K562 (cell line): ENCODE measurements around the gene PSMD7. TPM values are rescaled to one million over a fixed set of nuclear protein-coding genes. Genes with fewer than 3 reads are reported as not detected.

Experiments used
- ETS2 ChIP-seq: IDR thresholded peaks from 2 replicates; pipeline ENCODE4 v1.6.1; 2016; ENCODE audit warnings: borderline replicate concordance, missing genetic modification characterization, mild to moderate bottlenecking, moderate library complexity, missing compliant biosample characterization; ENCODE audit not compliant: poor library complexity, severe bottlenecking
- FOXP1 ChIP-seq: sonication (generic); formaldehyde crosslinking; IDR thresholded peaks from 2 replicates; pipeline ENCODE4 v1.8.0; 2022; ENCODE audit warnings: mild to moderate bottlenecking, missing genetic modification reagents
- IRF2 ChIP-seq: sonication (generic); formaldehyde crosslinking; IDR thresholded peaks from 2 replicates; pipeline ENCODE4 v1.8.1; 2022; ENCODE audit warnings: mild to moderate bottlenecking, missing genetic modification reagents
- L3MBTL2 ChIP-seq: fragments of 450-650 bp; IDR thresholded peaks from 2 replicates; pipeline ENCODE4 v1.6.1; 2016; ENCODE audit warnings: mild to moderate bottlenecking, moderate library complexity
- MAFK ChIP-seq: IDR thresholded peaks from 2 replicates; pipeline ENCODE4 v1.6.1; 2011; ENCODE audit warnings: low read length, improper control_type of control experiment
- NCOR1 ChIP-seq: fragments of 450-650 bp; IDR thresholded peaks from 2 replicates; pipeline ENCODE4 v1.6.1; 2016; ENCODE audit warnings: mild to moderate bottlenecking, moderate library complexity
- POLR2A ChIP-seq: fragments of 450-650 bp; conservative IDR thresholded peaks from 2 replicates; pipeline ENCODE4 v1.6.1; 2016
- POLR2B ChIP-seq: fragments of 450-650 bp; IDR thresholded peaks from 2 replicates; pipeline ENCODE4 v1.6.1; 2018; ENCODE audit warnings: low read depth; ENCODE audit not compliant: partially characterized antibody
- RFX1 ChIP-seq: fragments of 450-650 bp; IDR thresholded peaks from 2 replicates; pipeline ENCODE4 v1.6.1; 2016; ENCODE audit warnings: mild to moderate bottlenecking, moderate library complexity
- RFX7 ChIP-seq: fragments of 250-450 bp; sonication (Bioruptor Pico); IDR thresholded peaks from 2 replicates; pipeline ENCODE4 v1.5.1; 2021; ENCODE audit warnings: mild to moderate bottlenecking
- SLC30A9 ChIP-seq: fragments of 250-450 bp; sonication (Bioruptor Pico); IDR thresholded peaks from 2 replicates; pipeline ENCODE4 v1.8.0; 2022; ENCODE audit warnings: mild to moderate bottlenecking, moderate library complexity
- SMAD3 ChIP-seq: fragments of 450-650 bp; formaldehyde crosslinking; conservative IDR thresholded peaks from 2 replicates; pipeline ENCODE4 v1.4.0; 2020; ENCODE audit warnings: mild to moderate bottlenecking
- TAF7 ChIP-seq: fragments of 450-650 bp; IDR thresholded peaks from 2 replicates; pipeline ENCODE4 v1.6.1; 2016; ENCODE audit warnings: missing genetic modification characterization, missing compliant biosample characterization
- TAL1 ChIP-seq: fragments of 450-650 bp; IDR thresholded peaks from 2 replicates; pipeline ENCODE4 v1.6.1; 2016; ENCODE audit warnings: mild to moderate bottlenecking
- THAP7 ChIP-seq: fragments of 250-450 bp; sonication (Bioruptor Pico); IDR thresholded peaks from 2 replicates; pipeline ENCODE4 v1.5.0; 2021
- ZNF124 ChIP-seq: sonication (generic); formaldehyde crosslinking; IDR thresholded peaks from 2 replicates; pipeline ENCODE4 v1.8.1; 2022; ENCODE audit warnings: missing genetic modification reagents
- ZNF3 ChIP-seq: fragments of 250-450 bp; sonication (Bioruptor Pico); IDR thresholded peaks from 2 replicates; pipeline ENCODE4 v1.5.0; 2021; ENCODE audit warnings: mild to moderate bottlenecking, moderate library complexity
- ZNF384 ChIP-seq: IDR thresholded peaks from 2 replicates; pipeline ENCODE4 v1.6.1; 2012; ENCODE audit warnings: low read depth, low read length, improper control_type of control experiment
- ZNF57 ChIP-seq: fragments of 450-650 bp; formaldehyde crosslinking; IDR thresholded peaks from 2 replicates; pipeline ENCODE4 v1.4.0; 2020; ENCODE audit warnings: mild to moderate bottlenecking, moderate library complexity
- ZNF75A ChIP-seq: fragments of 450-650 bp; formaldehyde crosslinking; IDR thresholded peaks from 2 replicates; pipeline ENCODE4 v1.4.0; 2020; ENCODE audit warnings: mild to moderate bottlenecking
- ZNF830 ChIP-seq: fragments of 250-450 bp; sonication (Bioruptor Pico); IDR thresholded peaks from 2 replicates; pipeline ENCODE4 v1.5.0; 2021; ENCODE audit warnings: mild to moderate bottlenecking
- ZSCAN29 ChIP-seq: fragments of 450-650 bp; IDR thresholded peaks from 2 replicates; pipeline ENCODE4 v1.6.1; 2017
- polyA plus RNA-seq, 8 experiments: library from polyadenylated mRNA; depleted of rRNA in 4 of 8; stranded (reverse) in 5 of 8; unstranded in 3 of 8; fragments of >200 nt; fragmentation: Nextera tagmentation in 2 of 8; fragmentation: Illumina TruSeq in 1 of 8; extraction: Ambion mirVana in 2 of 8; extraction: Trizol in 1 of 8; gene quantifications; 2 replicates each; pipeline versions ENCODE4 v1.2.1 to v1.2.3, GENCODE V29; 2011 to 2014; ENCODE audit warnings: inconsistent platforms in 1 of 8, missing spikeins in 1 of 8
- total RNA-seq, 7 experiments: library from RNA; depleted of rRNA in 6 of 7; stranded (reverse); fragments of >200 nt in 6 of 7; fragmentation: Illumina TruSeq in 2 of 7; extraction: Trizol in 2 of 7; gene quantifications; 2 replicates each; pipeline versions ENCODE4 v1.2.1 to v1.2.3, GENCODE V29; 2011 to 2021; ENCODE audit warnings: low replicate concordance in 1 of 7
- TF ChIP-seq, protein P1 (sequence below): sonication (generic); formaldehyde crosslinking; IDR thresholded peaks from 2 replicates; pipeline ENCODE4 v1.8.1; 2023; ENCODE audit warnings: missing genetic modification reagents, mild to moderate bottlenecking, borderline replicate concordance
- TF ChIP-seq, protein P2 (sequence below): fragments of 250-450 bp; sonication (Bioruptor Pico); IDR thresholded peaks from 2 replicates; pipeline ENCODE4 v1.4.0; 2020; ENCODE audit warnings: mild to moderate bottlenecking, moderate library complexity
- TF ChIP-seq, protein P3 (sequence below), 3 experiments: IDR thresholded peaks in 2 of 3; conservative IDR thresholded peaks in 1 of 3; 2 replicates each; pipeline ENCODE4 v1.5.1; 2011 to 2012; ENCODE audit warnings: low read length in 3 of 3, mild to moderate bottlenecking in 3 of 3, control low read depth in 2 of 3, improper control_type of control experiment in 1 of 3, inconsistent platforms in 1 of 3, low read depth in 1 of 3, mixed read lengths in 1 of 3, moderate library complexity in 1 of 3; ENCODE audit not compliant: insufficient read depth in 2 of 3

The PSMD7 gene
- total and polyA plus RNA-seq, 9 of the 15 experiments (the other 6 are each of a cell fraction or from before 2014, with no cell fraction given), result 100 to 226 (median 156) TPM

- TF ChIP-seq, protein P1, sequence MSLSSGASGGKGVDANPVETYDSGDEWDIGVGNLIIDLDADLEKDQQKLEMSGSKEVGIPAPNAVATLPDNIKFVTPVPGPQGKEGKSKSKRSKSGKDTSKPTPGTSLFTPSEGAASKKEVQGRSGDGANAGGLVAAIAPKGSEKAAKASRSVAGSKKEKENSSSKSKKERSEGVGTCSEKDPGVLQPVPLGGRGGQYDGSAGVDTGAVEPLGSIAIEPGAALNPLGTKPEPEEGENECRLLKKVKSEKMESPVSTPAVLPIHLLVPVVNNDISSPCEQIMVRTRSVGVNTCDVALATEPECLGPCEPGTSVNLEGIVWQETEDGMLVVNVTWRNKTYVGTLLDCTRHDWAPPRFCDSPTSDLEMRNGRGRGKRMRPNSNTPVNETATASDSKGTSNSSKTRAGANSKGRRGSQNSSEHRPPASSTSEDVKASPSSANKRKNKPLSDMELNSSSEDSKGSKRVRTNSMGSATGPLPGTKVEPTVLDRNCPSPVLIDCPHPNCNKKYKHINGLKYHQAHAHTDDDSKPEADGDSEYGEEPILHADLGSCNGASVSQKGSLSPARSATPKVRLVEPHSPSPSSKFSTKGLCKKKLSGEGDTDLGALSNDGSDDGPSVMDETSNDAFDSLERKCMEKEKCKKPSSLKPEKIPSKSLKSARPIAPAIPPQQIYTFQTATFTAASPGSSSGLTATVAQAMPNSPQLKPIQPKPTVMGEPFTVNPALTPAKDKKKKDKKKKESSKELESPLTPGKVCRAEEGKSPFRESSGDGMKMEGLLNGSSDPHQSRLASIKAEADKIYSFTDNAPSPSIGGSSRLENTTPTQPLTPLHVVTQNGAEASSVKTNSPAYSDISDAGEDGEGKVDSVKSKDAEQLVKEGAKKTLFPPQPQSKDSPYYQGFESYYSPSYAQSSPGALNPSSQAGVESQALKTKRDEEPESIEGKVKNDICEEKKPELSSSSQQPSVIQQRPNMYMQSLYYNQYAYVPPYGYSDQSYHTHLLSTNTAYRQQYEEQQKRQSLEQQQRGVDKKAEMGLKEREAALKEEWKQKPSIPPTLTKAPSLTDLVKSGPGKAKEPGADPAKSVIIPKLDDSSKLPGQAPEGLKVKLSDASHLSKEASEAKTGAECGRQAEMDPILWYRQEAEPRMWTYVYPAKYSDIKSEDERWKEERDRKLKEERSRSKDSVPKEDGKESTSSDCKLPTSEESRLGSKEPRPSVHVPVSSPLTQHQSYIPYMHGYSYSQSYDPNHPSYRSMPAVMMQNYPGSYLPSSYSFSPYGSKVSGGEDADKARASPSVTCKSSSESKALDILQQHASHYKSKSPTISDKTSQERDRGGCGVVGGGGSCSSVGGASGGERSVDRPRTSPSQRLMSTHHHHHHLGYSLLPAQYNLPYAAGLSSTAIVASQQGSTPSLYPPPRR, result no peak
- TF ChIP-seq RFX1 (no peak), ZNF3 (CRISPR knock-in tag) (no peak), POLR2B (no peak), IRF2 (CRISPR knock-in tag) (no peak), MAFK (no peak), THAP7 (CRISPR knock-in tag) (no peak), ZNF124 (no peak), ZNF57 (CRISPR knock-in tag) (no peak), L3MBTL2 (no peak), ZNF75A (CRISPR knock-in tag) (no peak), ZNF384 (peak; percentile 46; the same call in 1 of the 2 replicates), FOXP1 (no peak), SMAD3 (CRISPR knock-in tag) (no peak), RFX7 (CRISPR knock-in tag) (no peak), TAL1 (peak; percentile 60), NCOR1 (no peak), ZNF830 (no peak), SLC30A9 (CRISPR knock-in tag) (no peak), ETS2 (tag) (no peak), POLR2A (no peak), ZSCAN29 (no peak), TAF7 (tag) (no peak)
- TF ChIP-seq, protein P2, sequence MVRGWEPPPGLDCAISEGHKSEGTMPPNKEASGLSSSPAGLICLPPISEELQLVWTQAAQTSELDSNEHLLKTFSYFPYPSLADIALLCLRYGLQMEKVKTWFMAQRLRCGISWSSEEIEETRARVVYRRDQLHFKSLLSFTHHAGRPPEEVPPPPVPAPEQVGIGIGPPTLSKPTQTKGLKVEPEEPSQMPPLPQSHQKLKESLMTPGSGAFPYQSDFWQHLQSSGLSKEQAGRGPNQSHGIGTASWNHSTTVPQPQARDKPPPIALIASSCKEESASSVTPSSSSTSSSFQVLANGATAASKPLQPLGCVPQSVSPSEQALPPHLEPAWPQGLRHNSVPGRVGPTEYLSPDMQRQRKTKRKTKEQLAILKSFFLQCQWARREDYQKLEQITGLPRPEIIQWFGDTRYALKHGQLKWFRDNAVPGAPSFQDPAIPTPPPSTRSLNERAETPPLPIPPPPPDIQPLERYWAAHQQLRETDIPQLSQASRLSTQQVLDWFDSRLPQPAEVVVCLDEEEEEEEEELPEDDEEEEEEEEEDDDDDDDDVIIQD (CRISPR knock-in tag), result no peak
- TF ChIP-seq, protein P3, sequence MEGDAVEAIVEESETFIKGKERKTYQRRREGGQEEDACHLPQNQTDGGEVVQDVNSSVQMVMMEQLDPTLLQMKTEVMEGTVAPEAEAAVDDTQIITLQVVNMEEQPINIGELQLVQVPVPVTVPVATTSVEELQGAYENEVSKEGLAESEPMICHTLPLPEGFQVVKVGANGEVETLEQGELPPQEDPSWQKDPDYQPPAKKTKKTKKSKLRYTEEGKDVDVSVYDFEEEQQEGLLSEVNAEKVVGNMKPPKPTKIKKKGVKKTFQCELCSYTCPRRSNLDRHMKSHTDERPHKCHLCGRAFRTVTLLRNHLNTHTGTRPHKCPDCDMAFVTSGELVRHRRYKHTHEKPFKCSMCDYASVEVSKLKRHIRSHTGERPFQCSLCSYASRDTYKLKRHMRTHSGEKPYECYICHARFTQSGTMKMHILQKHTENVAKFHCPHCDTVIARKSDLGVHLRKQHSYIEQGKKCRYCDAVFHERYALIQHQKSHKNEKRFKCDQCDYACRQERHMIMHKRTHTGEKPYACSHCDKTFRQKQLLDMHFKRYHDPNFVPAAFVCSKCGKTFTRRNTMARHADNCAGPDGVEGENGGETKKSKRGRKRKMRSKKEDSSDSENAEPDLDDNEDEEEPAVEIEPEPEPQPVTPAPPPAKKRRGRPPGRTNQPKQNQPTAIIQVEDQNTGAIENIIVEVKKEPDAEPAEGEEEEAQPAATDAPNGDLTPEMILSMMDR (IDR thresholded peaks at IDR 0.05 in 2 of 3, conservative IDR thresholded peaks at IDR 0.05 in 1 of 3; ENCODE audit: insufficient read depth in 2 of 3, low read depth in 1 of 3, low read length in 3 of 3), result no peak
Observed at GRCh38 chr16:74280448-74280847, 16.2 kb upstream of the PSMD7 start (continued).
